HG02884 (cell line): ENCODE data around the gene PRMT1.
A peak's percentile ranks its signal among the peaks of the same experiment; 100 is the strongest.

Source experiments
- ATAC-seq: cut with Tn5 transposase; IDR thresholded peaks from one replicate; pipeline ENCODE4 v1.9.1; 2021; ENCODE audit warnings: mild to moderate bottlenecking, moderate library complexity; ENCODE audit not compliant: unreplicated experiment

Gene PRMT1

DNA sequence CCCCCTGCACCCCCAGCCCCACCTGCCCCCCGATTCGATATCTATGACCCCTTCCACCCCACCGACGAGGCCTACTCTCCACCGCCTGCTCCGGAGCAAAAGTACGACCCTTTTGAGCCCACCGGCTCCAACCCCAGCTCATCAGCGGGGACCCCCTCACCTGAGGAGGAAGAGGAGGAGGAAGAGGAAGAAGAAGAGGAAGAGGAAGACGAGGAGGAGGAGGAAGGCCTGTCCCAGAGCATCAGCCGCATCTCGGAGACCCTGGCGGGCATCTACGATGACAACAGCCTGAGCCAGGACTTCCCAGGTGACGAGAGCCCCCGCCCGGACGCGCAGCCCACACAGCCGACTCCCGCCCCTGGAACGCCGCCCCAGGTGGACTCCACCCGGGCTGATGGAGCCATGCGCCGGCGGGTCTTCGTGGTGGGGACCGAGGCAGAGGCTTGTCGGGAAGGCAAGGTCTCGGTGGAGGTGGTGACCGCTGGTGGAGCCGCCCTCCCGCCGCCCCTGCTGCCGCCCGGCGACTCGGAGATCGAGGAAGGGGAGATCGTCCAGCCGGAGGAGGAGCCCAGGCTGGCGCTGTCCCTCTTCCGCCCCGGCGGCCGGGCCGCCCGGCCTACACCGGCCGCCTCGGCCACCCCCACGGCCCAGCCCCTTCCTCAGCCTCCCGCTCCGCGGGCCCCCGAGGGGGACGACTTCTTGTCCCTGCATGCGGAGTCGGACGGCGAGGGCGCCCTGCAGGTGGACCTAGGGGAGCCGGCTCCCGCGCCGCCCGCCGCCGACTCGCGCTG lies 25.8 kb upstream of the PRMT1 start:
- ATAC-seq, result no peak

- no peak for ATAC-seq
Measured at GRCh38 chr19:49651820-49652550, 25.1 kb upstream of the PRMT1 start.

DNA sequence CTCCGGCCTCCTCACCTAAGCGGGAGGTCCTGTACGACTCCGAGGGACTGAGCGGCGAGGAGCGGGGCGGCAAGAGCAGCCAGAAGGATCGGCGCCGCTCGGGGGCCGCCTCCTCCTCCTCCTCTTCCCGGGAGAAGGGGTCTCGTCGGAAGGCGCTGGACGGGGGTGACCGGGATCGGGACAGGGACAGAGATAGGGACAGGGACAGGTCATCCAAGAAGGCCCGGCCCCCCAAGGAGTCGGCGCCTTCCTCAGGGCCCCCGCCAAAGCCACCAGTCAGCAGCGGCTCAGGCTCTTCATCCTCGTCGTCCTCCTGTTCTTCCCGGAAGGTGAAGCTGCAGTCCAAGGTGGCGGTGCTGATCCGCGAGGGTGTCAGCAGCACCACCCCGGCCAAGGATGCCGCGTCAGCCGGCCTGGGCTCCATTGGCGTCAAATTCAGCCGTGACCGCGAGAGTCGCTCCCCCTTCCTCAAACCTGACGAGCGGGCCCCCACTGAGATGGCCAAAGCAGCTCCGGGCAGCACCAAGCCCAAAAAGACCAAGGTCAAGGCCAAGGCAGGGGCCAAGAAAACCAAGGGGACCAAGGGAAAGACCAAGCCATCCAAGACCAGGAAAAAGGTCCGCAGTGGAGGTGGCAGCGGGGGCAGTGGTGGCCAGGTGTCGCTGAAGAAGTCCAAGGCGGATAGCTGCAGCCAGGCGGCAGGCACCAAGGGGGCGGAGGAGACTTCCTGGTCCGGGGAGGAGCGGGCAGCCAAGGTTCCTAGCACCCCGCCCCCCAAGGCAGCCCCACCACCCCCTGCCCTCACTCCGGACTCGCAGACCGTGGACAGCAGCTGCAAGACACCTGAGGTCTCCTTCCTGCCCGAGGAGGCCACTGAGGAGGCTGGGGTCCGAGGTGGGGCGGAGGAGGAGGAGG lies 24.3 kb upstream of the PRMT1 start:
- ATAC-seq, result no peak

DNA sequence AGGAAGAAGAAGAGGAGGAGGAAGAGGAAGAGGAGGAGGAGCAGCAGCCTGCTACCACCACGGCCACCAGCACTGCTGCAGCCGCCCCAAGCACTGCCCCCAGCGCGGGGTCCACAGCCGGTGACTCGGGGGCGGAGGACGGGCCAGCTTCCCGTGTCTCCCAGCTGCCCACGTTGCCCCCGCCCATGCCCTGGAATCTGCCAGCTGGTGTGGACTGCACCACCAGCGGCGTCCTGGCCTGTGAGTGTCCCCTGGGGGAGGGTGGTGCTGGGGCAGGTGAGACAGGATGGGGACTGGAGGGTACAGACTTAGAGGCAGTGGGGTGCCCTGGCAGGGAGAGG lies 23.6 kb upstream of the PRMT1 start:
- no peak for ATAC-seq

DNA sequence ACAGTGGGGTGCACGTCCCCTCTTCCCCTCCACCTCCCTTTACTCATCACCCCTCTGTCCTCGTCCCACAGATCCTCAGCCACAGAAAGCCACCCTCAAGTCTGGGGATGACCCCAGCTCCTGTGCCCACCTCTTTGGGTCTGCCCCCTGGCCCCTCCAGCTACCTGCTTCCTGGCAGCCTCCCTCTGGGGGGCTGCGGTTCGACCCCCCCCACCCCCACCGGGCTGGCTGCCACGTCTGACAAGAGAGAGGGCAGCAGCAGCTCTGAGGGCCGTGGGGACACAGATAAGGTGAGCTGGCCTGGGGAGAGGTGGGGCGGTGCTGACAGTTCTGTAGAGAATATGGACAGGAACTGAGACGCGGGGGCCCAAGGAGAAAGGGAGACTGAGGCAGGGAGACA lies 22.5 kb upstream of the PRMT1 start:
- no peak for ATAC-seq

- no peak for ATAC-seq
Measured at GRCh38 chr19:49655570-49656455, 21.3 kb upstream of the PRMT1 start.

- ATAC-seq, result no peak
Measured at GRCh38 chr19:49656456-49657109, 20.5 kb upstream of the PRMT1 start.

DNA sequence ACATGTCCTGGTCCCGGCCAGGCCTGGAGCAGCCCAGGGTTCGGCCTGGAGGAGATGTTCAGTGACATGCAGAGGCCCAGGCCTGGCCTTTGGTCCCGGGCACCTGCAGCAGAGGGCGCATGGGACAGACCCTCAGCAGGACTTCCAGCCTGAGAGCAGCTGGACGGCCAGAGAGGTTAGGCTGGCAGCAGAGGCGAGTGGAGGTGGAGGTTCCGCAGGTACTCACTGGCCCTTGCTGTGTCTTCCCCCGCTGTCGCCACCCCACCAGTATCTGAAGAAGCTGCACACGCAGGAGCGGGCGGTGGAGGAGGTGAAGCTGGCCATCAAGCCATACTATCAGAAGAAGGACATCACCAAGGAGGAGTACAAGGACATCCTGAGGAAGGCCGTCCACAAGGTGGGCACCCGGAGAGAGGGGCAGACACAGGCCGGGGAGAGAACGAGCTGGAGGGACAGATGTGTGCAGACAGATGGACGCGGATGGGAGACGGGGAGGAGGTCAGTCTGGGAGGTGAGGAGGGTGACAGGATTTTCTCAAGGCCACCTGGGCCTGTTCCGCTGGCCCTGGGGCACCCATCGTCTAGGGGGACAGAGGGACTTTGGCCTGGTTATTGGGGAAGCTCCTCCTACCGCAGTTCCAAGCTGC lies 19.5 kb upstream of the PRMT1 start:
- no peak for ATAC-seq

DNA sequence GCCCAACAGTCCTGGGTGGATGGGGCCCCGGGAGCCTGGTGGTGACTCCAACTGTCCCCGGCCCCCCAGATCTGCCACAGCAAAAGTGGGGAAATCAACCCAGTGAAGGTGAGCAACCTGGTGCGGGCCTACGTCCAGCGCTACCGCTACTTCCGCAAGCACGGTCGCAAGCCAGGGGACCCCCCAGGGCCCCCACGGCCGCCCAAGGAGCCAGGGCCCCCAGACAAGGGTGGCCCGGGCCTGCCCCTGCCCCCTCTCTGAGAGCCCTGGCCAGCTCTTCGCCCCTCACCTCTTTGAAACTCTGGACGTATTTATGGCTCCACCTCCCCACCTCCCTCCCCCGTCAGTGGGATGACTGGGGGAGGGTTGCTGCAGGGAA lies 18.9 kb upstream of the PRMT1 start:
- ATAC-seq, result no peak

DNA sequence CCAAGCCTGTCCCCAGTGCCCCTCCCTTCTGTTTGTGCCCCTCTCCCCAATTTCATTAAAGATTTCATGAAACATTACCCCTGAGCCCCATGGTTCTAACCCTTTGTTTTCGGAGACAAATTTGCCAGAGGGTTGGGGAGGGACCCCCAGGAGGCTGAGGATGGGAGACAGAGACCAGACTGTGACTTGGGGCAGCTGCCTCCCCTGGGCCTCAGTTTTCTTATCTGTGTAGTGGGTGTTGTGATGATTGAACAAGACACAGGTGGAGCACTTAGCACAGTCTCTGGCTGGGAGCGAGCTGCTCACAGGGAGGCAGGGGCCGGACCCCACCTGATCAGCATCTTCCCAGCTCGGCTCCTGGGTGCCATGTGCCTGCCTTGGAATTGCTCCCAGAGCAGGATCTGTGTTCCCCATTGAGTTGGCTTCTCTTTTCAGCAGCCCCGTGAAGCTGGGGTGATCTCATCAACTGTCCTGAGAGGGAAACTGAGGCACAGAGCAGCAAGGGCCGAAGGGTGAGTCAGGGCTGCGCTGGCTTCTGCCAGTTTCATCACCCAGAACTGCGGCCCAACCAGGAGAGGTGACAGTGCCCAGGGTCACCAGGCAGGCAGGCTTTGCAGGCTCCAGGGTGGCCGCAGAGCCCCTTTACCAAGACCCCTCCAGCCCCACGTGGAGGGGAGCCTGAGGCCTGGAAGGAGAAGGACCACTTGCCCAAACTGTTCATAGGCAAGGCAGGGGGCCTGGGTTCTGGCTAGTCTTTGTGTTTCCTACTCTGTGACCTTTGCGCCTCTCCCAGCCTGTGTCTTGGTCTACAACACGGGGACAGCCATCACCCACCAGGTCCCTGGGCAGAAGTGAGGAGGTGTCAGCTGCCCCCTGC lies 18.3 kb upstream of the PRMT1 start:
- ATAC-seq, result no peak

DNA sequence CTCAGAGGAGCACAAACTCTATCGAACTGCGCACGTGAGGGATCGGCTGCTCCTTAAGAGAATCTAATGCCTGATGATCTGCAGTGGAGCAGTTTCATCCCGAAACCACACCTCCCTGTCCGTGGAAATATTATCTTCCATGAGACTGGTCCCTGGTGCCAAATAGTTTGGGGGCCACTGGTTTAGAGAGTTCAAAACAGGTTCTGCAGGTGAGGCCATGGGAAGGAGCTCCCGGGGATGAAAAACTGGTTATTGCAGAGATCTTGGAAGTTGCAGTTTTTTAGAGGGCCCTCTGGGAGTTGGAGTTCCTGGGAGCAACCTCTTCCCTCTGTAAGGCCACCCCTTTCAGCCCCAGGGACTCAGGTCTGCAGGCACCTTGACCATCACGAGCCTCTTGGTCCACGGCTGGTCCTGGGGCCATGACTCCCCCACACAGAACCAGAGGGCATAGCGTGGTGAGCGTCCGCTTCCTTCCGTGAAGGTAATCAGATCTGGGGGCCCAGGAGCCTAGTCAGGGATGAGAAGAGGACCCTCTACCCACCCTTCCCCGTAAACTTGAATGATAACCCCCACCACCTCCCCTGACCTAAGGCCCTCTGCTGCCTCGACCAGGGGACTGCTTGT lies 16.6 kb upstream of the PRMT1 start:
- ATAC-seq, result no peak

DNA sequence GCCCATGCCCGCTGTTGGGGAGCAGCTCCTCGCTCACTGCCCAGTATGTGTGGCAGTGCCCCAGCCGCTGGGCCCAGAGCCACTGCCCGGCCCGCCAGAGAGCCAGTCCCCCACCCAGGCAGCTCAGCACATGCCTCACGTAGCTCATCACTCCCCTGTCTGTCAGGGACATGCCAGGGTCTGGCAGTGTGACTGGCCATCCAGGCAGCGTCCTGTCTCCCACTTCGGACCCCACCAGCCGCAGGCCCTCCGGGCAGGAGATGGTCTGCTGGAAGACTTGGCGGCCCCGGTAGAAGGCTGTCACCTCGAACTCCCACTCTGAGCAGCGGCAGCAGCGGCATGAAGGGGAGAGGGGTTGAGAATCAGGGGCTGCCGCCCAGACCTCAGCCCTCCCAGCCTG lies 15.1 kb upstream of the PRMT1 start:
- ATAC-seq, result no peak

DNA sequence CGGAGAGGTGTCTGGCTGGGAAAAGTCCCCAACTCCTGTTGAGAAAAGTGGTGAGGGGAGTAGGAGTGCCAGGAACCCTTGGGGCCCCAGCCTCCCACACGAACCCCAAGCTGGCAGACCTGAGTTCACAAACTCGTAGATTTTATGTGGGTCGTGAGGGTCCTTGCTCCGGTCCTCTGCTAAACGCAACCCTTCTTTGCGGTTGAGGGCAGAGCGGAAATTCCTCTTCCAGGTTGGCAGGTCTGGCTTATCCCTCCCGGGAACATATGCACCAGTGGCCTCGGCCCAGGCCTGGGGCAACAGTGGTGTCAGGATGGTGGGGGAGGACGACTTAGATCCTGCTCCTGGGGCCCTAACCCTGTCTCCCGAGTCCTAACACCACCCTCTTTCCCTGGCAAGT lies 13.8 kb upstream of the PRMT1 start:
- ATAC-seq, result no peak

DNA sequence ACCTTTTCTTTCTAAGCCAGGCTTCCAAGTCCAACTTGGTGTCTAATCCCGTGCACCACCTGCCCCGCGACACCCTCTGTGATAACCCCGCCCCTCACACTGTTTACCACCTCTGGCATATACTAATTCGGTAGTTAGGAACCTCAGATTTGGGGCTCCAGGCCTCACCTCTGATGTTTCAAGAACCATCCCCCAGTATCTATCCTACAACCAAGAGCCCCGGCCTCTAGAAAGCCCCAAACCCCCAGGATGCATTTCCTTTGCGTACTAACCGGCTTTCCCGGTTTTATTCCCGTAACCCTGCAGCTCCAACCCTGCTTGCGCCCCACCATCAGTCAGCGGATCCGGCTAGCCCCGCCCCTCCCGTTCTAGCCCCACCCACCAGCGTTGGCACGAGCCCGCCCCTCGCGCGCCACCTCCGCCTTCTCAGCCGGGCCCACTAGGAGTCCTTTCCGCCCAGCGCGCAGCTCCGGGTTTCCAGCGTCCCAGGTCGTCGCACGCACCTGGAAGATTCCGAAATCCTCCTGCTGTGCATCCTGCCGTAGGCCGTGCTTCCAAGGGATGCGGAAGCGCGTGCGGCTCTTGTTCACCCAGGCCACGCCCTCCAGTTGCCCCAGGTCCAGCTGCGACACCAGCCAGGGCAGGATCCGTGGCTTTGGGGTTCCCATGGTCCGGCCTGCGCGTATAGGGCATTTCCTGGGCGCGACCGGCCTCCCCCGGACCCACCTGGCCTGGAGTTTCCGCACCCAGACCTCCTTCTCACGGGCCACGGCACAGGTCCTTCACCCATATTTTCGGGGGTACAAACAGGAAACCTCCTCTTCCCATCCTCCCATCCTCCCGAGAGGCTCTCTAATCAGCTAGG lies 12.7 kb upstream of the PRMT1 start:
- no peak for ATAC-seq

- ATAC-seq, result no peak
Measured at GRCh38 chr19:49665036-49665350, 12.1 kb upstream of the PRMT1 start.

GRCh38 chr19:49665351-49666119 lies 11.5 kb upstream of the PRMT1 start, which contains the start of the genes BCL2L12 and IRF3:
Gene BCL2L12, plus strand, starts transcription at chr19:49665933. Its CDS starts 760 bp downstream, at chr19:49666693.
Gene IRF3, minus strand, starts transcription at chr19:49665857. Its CDS starts 1,019 bp downstream, at chr19:49664838.
- peak; percentile 72 for ATAC-seq

DNA sequence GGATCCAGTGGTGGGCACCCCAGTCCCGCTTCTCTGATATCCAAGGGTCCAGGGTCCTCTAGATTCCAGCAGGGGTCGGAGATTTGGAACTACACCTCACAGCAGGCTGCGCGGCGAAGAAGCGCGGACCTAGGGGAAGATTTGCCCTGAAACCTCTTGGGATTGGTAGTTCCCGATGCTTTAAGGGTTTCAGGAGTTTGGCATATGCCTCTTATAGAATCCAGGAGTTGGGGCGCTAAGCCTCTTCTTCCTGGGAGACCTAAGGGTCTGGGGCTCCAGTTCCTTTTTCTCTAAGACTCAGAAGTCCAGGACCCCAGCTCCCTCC lies 11.0 kb upstream of the PRMT1 start:
- ATAC-seq, result no peak
